ENCODE data around the gene ZBTB40. TPM values are rescaled to one million over a fixed set of nuclear protein-coding genes. Genes with fewer than 3 reads are reported as not detected.

The ZBTB40 gene
- total and polyA plus RNA-seq, 10 of the 15 experiments (the other 5 are each of a cell fraction or from before 2014, with no cell fraction given): 1.9 to 14.4 (median 9.0) TPM

DNA sequence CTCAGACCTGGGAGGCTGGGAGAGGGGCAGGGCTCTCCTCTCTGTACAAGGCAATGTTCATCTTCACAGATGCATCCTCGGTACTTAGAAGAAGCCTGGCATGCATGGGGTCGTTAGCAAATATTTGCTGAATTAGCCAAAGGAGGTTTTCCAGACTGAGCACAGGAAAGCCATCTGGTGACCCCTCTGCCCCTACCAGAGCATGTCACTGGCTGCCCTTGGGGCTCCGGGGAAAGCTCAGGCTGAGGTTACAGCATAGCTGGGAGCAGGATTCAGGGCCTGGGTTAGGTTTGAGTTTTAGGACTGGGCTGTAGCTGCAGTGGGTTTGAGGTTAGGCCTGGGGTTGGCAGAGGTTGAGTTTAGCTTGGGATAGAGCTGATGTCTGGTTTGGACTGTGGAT is 43.4 kb upstream of the ZBTB40 start:
- in situ Hi-C loops (cut with MboI): no loop called here
- Histone ChIP-seq H3K9ac (ENCODE audit: control insufficient read depth, insufficient read depth, low read length) (no peak overlapping the region), H3K4me1 (ENCODE audit: control insufficient read depth, insufficient read depth, low read length) (no peaks in the 10 kb centered on the region), H4K20me1 (ENCODE audit: control insufficient read depth, insufficient read depth) (no peaks in the 10 kb centered on the region), H2AFZ (ENCODE audit: control insufficient read depth, low read depth, low read length) (no peak overlapping the region), H3K4me3 (no peak overlapping the region), H3K27ac (ENCODE audit: control insufficient read depth, insufficient read depth) (no peak overlapping the region), H3K4me2 (ENCODE audit: control insufficient read depth, insufficient read depth) (no peak overlapping the region), H3K36me3 (ENCODE audit: control insufficient read depth in 2 of 2, insufficient read depth in 2 of 2, low read length in 1 of 2) (no peaks in the 10 kb centered on the region), H3K27me3 (replicated peaks in 1 of 2; ENCODE audit: control insufficient read depth in 2 of 2, insufficient read depth in 2 of 2, low read length in 1 of 2) (peaks cover 0 to 3% of the 10 kb centered on the region in 2 experiments; a peak in 3 of 4 replicates), H3K9me3 (replicated peaks; ENCODE audit: control insufficient read depth, insufficient read depth, low read length) (no peaks in the 10 kb centered on the region), H3K79me2 (ENCODE audit: control insufficient read depth, insufficient read depth, low read length) (no peaks in the 10 kb centered on the region)
- CTCF ChIA-PET: interaction anchor here (1.0 kb wide), 1 partner anchor 12 kb away, joined by 3 read pairs; no protein-coding TSS in a partner anchor
- DNase-seq (ENCODE audit: low read depth, low spot score) (no peak), ATAC-seq (no peak), FAIRE-seq (no peak)
- 5% methylated on average over 3 of the region's 3 CpGs for WGBS (ENCODE audit: insufficient coverage, insufficient replicate concordance, low lambda C conversion rate, missing lambda C conversion rate)
- RAD21 ChIA-PET (ENCODE audit: unreplicated experiment): interaction anchor here (1.4 kb wide), 1 partner anchor 12 kb away, joined by 3 read pairs; no protein-coding TSS in a partner anchor
- POLR2A ChIA-PET: no interaction called here
- SMC1A ChIA-PET (ENCODE audit: uncharacterized antibody, unreplicated experiment): no interaction called here
- intact Hi-C loops (cut with micrococcal nuclease; ENCODE audit: unreplicated experiment): no loop called here
- BruUV-seq (replicated peaks): no TSS peak
- TF ChIP-seq, protein P1, sequence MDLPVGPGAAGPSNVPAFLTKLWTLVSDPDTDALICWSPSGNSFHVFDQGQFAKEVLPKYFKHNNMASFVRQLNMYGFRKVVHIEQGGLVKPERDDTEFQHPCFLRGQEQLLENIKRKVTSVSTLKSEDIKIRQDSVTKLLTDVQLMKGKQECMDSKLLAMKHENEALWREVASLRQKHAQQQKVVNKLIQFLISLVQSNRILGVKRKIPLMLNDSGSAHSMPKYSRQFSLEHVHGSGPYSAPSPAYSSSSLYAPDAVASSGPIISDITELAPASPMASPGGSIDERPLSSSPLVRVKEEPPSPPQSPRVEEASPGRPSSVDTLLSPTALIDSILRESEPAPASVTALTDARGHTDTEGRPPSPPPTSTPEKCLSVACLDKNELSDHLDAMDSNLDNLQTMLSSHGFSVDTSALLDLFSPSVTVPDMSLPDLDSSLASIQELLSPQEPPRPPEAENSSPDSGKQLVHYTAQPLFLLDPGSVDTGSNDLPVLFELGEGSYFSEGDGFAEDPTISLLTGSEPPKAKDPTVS (IDR thresholded peaks at IDR 0.05; ENCODE audit: low read depth, low read length): no peak
- TF ChIP-seq, protein P2, sequence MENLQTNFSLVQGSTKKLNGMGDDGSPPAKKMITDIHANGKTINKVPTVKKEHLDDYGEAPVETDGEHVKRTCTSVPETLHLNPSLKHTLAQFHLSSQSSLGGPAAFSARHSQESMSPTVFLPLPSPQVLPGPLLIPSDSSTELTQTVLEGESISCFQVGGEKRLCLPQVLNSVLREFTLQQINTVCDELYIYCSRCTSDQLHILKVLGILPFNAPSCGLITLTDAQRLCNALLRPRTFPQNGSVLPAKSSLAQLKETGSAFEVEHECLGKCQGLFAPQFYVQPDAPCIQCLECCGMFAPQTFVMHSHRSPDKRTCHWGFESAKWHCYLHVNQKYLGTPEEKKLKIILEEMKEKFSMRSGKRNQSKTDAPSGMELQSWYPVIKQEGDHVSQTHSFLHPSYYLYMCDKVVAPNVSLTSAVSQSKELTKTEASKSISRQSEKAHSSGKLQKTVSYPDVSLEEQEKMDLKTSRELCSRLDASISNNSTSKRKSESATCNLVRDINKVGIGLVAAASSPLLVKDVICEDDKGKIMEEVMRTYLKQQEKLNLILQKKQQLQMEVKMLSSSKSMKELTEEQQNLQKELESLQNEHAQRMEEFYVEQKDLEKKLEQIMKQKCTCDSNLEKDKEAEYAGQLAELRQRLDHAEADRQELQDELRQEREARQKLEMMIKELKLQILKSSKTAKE (IDR thresholded peaks at IDR 0.05; ENCODE audit: low read depth, poor library complexity, severe bottlenecking): no peak
- TF ChIP-seq DPF2 (IDR thresholded peaks at IDR 0.05): no peak
- no peak for TF ChIP-seq RBBP5 (conservative IDR thresholded peaks at IDR 0.05)
- TF ChIP-seq, protein P3, sequence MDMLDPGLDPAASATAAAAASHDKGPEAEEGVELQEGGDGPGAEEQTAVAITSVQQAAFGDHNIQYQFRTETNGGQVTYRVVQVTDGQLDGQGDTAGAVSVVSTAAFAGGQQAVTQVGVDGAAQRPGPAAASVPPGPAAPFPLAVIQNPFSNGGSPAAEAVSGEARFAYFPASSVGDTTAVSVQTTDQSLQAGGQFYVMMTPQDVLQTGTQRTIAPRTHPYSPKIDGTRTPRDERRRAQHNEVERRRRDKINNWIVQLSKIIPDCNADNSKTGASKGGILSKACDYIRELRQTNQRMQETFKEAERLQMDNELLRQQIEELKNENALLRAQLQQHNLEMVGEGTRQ (IDR thresholded peaks at IDR 0.05; ENCODE audit: borderline replicate concordance, low read depth, low read length): no peak
- TF ChIP-seq BCL11A (IDR thresholded peaks at IDR 0.05; ENCODE audit: low read depth, low read length): no peak
- TF ChIP-seq, protein P4, sequence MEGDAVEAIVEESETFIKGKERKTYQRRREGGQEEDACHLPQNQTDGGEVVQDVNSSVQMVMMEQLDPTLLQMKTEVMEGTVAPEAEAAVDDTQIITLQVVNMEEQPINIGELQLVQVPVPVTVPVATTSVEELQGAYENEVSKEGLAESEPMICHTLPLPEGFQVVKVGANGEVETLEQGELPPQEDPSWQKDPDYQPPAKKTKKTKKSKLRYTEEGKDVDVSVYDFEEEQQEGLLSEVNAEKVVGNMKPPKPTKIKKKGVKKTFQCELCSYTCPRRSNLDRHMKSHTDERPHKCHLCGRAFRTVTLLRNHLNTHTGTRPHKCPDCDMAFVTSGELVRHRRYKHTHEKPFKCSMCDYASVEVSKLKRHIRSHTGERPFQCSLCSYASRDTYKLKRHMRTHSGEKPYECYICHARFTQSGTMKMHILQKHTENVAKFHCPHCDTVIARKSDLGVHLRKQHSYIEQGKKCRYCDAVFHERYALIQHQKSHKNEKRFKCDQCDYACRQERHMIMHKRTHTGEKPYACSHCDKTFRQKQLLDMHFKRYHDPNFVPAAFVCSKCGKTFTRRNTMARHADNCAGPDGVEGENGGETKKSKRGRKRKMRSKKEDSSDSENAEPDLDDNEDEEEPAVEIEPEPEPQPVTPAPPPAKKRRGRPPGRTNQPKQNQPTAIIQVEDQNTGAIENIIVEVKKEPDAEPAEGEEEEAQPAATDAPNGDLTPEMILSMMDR (IDR thresholded peaks at IDR 0.05 in 2 of 3, conservative IDR thresholded peaks at IDR 0.05 in 1 of 3; ENCODE audit: control insufficient read depth in 2 of 3, extremely low read depth in 1 of 3, insufficient read depth in 1 of 3, low read depth in 3 of 3, low read length in 3 of 3): no peak
- no peak for TF ChIP-seq JUND (IDR thresholded peaks at IDR 0.05; ENCODE audit: low read depth, low read length)
- no peak for TF ChIP-seq EP300 (IDR thresholded peaks at IDR 0.05; ENCODE audit: borderline replicate concordance in 1 of 2, control insufficient read depth in 1 of 2, low read depth in 2 of 2, low read length in 2 of 2)
- TF ChIP-seq, protein P5, sequence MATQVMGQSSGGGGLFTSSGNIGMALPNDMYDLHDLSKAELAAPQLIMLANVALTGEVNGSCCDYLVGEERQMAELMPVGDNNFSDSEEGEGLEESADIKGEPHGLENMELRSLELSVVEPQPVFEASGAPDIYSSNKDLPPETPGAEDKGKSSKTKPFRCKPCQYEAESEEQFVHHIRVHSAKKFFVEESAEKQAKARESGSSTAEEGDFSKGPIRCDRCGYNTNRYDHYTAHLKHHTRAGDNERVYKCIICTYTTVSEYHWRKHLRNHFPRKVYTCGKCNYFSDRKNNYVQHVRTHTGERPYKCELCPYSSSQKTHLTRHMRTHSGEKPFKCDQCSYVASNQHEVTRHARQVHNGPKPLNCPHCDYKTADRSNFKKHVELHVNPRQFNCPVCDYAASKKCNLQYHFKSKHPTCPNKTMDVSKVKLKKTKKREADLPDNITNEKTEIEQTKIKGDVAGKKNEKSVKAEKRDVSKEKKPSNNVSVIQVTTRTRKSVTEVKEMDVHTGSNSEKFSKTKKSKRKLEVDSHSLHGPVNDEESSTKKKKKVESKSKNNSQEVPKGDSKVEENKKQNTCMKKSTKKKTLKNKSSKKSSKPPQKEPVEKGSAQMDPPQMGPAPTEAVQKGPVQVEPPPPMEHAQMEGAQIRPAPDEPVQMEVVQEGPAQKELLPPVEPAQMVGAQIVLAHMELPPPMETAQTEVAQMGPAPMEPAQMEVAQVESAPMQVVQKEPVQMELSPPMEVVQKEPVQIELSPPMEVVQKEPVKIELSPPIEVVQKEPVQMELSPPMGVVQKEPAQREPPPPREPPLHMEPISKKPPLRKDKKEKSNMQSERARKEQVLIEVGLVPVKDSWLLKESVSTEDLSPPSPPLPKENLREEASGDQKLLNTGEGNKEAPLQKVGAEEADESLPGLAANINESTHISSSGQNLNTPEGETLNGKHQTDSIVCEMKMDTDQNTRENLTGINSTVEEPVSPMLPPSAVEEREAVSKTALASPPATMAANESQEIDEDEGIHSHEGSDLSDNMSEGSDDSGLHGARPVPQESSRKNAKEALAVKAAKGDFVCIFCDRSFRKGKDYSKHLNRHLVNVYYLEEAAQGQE (IDR thresholded peaks at IDR 0.05; ENCODE audit: low read depth, low read length): no peak

Data from GM12878 (cell line).